Common myeloid progenitor, CD34-positive (primary cell): ENCODE results near the gene HTD2.

Experiments used
- CTCF ChIA-PET: fragments of 350-600 bp; sonication (Branson Sonifier 250); formaldehyde crosslinking; loops from one replicate; lab custom pipeline; 2021; ENCODE audit warnings: antibody characterized with exemption; lab: Charles Lee
- POLR2A ChIA-PET: fragments of 350-600 bp; sonication (Branson Sonifier 250); formaldehyde crosslinking; loops from one replicate; lab custom pipeline; 2021; ENCODE audit warnings: antibody characterized with exemption; lab: Charles Lee
- DNase-seq, 3 donors: peaks; one replicate each; pipeline versions ENCODE4 v3.0.0 to v3.0.0-alpha.2; 2013
- H3K27ac ChIP-seq, 2 experiments: 1 replicate in 1 of 2; 2 replicates in 1 of 2; pipeline ENCODE4 v1.7.0; 2013; ENCODE audit warnings: inconsistent platforms in 2 of 2, low read length in 2 of 2, mild to moderate bottlenecking in 2 of 2, low read depth in 1 of 2, moderate library complexity in 1 of 2; ENCODE audit not compliant: severe bottlenecking in 2 of 2, insufficient read depth in 1 of 2, poor library complexity in 1 of 2
- H3K27me3 ChIP-seq, 5 experiments: replicated peaks in 2 of 5; 1 replicate in 3 of 5; 2 replicates in 2 of 5; pipeline versions ENCODE4 v1.6.1 to v1.7.0; 2013; ENCODE audit warnings: low read length in 4 of 5, mild to moderate bottlenecking in 2 of 5, moderate library complexity in 2 of 5, inconsistent platforms in 1 of 5; ENCODE audit not compliant: insufficient read depth in 5 of 5, control insufficient read depth in 4 of 5
- H3K36me3 ChIP-seq, 4 experiments: 1 replicate in 2 of 4; 2 replicates in 2 of 4; pipeline versions ENCODE4 v1.6.1 to v1.7.0; 2013; ENCODE audit warnings: low read length in 3 of 4, control low read depth in 1 of 4, mild to moderate bottlenecking in 1 of 4; ENCODE audit not compliant: control insufficient read depth in 4 of 4, insufficient read depth in 4 of 4
- H3K4me1 ChIP-seq, 4 experiments: 1 replicate in 3 of 4; 2 replicates in 1 of 4; pipeline versions ENCODE4 v1.6.1 to v1.7.1; 2013; ENCODE audit warnings: low read length in 3 of 4, mild to moderate bottlenecking in 3 of 4, control low read depth in 1 of 4, inconsistent platforms in 1 of 4, moderate library complexity in 1 of 4; ENCODE audit not compliant: control insufficient read depth in 4 of 4, insufficient read depth in 4 of 4; ENCODE audit errors: control extremely low read depth in 1 of 4
- H3K4me3 ChIP-seq, 7 experiments: 1 replicate in 4 of 7; 2 replicates in 3 of 7; pipeline versions ENCODE4 v1.5.1 to v1.7.0; 2013; ENCODE audit warnings: mild to moderate bottlenecking in 7 of 7, low read length in 6 of 7, moderate library complexity in 6 of 7, inconsistent platforms in 2 of 7, low read depth in 2 of 7, control low read depth in 1 of 7; ENCODE audit not compliant: insufficient read depth in 4 of 7, control insufficient read depth in 1 of 7; ENCODE audit errors: extremely low read depth in 1 of 7
- H3K9me3 ChIP-seq, 5 experiments: 1 replicate in 4 of 5; 2 replicates in 1 of 5; pipeline versions ENCODE4 v1.6.1 to v1.7.1; 2013; ENCODE audit warnings: low read length in 4 of 5, mild to moderate bottlenecking in 2 of 5, inconsistent platforms in 1 of 5, low read depth in 1 of 5, moderate library complexity in 1 of 5; ENCODE audit not compliant: control insufficient read depth in 4 of 5, insufficient read depth in 2 of 5; ENCODE audit errors: control extremely low read depth in 1 of 5
- WGBS: methylation state at CpG from one replicate; pipeline ENCODE4 v1.1.5; 2013; ENCODE audit not compliant: insufficient coverage; 5-methylcytosine and 5-hydroxymethylcytosine counted together

The HTD2 gene

DNA sequence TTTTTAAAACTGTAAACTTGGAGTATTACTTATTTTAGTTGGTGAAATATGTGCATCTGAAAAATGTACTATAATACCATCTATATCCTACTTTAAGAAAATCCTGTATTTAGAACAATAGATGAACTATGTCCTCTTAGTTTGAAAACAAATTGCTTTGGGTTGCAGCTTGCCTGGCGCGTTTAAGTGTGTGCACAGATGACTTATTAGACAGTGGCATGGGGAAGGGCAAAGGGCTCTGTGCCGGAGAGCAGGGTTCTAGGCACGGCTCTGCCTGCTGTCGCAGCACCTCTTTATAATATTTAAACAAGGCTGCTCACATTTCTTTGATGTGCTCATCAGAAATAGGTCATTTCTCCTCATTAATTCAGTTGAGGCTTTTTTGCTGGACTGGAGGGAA, 36.4 kb downstream of the HTD2 start:
- CTCF ChIA-PET = interaction anchor here (1.3 to 1.9 kb wide), 2 partner anchors 9 to 73 kb away, joined by 3 to 5 read pairs; no protein-coding TSS in a partner anchor
- Histone ChIP-seq H3K4me3 (no peak overlapping the region), H3K9me3 (no peaks in the 10 kb centered on the region), H3K4me1 (peaks cover 0 to 24% (median 0%) of the 10 kb centered on the region in 4 experiments), H3K36me3 (peaks cover 4 to 47% (median 8%) of the 10 kb centered on the region in 4 experiments), H3K27ac (no peak overlapping the region), H3K27me3 (no peaks in the 10 kb centered on the region)
- POLR2A ChIA-PET = interaction anchor here (0.6 kb wide), 1 partner anchor 530 kb away, joined by 7 read pairs; no protein-coding TSS in a partner anchor
- no peak for DNase-seq
- 100% methylated on average over 3 of the region's 5 CpGs for WGBS

DNA sequence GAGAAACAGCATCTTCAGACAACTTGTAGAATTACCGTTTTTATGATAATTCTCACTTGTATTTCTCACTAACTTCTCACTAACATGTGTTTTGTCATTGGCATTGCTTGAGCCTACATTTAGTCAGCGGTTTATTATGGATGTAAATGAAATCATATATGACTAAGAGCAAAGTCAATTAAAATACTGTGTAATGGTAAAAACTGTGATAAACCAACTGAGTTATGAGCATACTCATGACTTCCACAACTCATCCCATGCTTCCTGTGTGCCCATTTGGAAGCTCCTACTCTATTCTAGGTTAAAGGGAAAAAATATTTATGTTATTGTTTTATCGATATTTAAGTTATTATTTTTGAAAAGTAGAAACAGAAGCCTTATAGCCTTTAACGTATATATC, 39.1 kb downstream of the HTD2 start:
- peaks cover 3 to 46% (median 6%) of the 10 kb centered on the region in 4 experiments for H3K36me3 ChIP-seq
- 100% methylated on average over 1 of the region's 4 CpGs for WGBS
- H3K4me1 ChIP-seq = peaks cover 9 to 49% (median 14%) of the 10 kb centered on the region in 4 experiments
- ChIA-PET POLR2A (interaction anchor here (0.6 kb wide), 1 partner anchor 64 kb away, joined by 6 read pairs; no protein-coding TSS in a partner anchor), CTCF (interaction anchor here (1.3 to 2.5 kb wide), 3 partner anchors 10 to 24 kb away, joined by 3 to 9 read pairs (median 7); no protein-coding TSS in a partner anchor)
- DNase-seq = no peak
- no peak overlapping the region for H3K4me3 ChIP-seq
- no peaks in the 10 kb centered on the region for H3K9me3 ChIP-seq
- no peak overlapping the region for H3K27ac ChIP-seq
- no peaks in the 10 kb centered on the region for H3K27me3 ChIP-seq

DNA sequence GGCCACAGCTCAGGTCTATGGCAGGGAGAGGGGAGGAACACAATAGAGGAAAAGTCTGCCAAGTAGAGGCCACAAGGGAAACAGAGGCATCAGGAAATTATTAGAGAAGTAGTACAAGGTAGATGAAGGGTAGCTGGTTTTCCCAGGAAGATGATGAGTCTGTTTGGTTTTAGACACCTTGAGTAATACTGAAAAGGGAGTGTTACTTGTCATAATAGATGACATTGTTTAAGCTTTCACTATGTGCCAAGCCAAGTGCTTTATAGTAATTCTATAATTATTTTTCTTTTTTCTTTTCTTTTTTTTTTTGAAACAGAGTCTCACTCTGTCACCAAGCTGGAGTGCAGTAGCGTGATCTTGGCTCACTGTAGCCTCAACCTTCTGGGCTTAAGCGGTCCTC, 40.0 kb downstream of the HTD2 start:
- Histone ChIP-seq H3K9me3 (no peaks in the 10 kb centered on the region), H3K4me3 (no peak overlapping the region), H3K36me3 (peaks cover 3 to 38% (median 5%) of the 10 kb centered on the region in 4 experiments), H3K27ac (no peak overlapping the region), H3K4me1 (peaks cover 15 to 49% (median 22%) of the 10 kb centered on the region in 4 experiments), H3K27me3 (no peaks in the 10 kb centered on the region)
- DNase-seq = no peak
- ChIA-PET POLR2A (no interaction called here), CTCF (interaction anchor here (1.0 to 2.5 kb wide), 4 partner anchors 11 to 188 kb away, joined by 3 to 7 read pairs (median 4); partner anchors contain the start of genes HTD2 and RPP14)
- WGBS = 96% methylated on average over 2 of the region's 2 CpGs

DNA sequence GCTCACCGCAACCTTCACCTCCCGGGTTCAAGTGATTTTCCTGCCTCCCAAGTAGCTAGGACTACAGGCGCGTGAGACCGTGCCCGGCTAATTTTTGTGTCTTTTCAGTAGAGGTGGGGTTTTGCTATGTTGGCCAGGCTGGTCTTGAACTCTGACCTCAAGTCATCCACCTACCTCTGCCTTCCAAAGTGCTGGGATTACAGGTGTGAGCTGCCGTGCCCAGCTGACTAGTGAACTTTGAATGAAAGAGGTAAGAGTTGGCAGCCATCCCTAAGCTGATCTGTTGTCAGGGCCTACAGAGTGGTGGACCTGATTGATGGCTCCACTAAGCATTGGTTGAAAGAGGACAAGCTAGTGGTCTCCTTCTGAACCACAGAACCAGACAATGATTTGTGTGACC, 41.7 kb downstream of the HTD2 start:
- Histone ChIP-seq H3K27me3 (no peaks in the 10 kb centered on the region), H3K4me3 (no peak overlapping the region), H3K4me1 (peaks cover 15 to 64% (median 32%) of the 10 kb centered on the region in 4 experiments), H3K9me3 (no peaks in the 10 kb centered on the region), H3K27ac (no peak overlapping the region), H3K36me3 (peaks cover under 1 to 28% (median 3%) of the 10 kb centered on the region in 4 experiments)
- POLR2A ChIA-PET = interaction anchor here (0.9 kb wide), 1 partner anchor 9 kb away, joined by 10 read pairs; no protein-coding TSS in a partner anchor
- CTCF ChIA-PET = interaction anchor here (1.1 to 2.5 kb wide), 4 partner anchors 11 to 61 kb away, joined by 3 to 7 read pairs (median 4); partner anchors contain the start of genes HTD2 and RPP14
- WGBS = 95% methylated on average over 4 of the region's 7 CpGs
- no peak for DNase-seq

DNA sequence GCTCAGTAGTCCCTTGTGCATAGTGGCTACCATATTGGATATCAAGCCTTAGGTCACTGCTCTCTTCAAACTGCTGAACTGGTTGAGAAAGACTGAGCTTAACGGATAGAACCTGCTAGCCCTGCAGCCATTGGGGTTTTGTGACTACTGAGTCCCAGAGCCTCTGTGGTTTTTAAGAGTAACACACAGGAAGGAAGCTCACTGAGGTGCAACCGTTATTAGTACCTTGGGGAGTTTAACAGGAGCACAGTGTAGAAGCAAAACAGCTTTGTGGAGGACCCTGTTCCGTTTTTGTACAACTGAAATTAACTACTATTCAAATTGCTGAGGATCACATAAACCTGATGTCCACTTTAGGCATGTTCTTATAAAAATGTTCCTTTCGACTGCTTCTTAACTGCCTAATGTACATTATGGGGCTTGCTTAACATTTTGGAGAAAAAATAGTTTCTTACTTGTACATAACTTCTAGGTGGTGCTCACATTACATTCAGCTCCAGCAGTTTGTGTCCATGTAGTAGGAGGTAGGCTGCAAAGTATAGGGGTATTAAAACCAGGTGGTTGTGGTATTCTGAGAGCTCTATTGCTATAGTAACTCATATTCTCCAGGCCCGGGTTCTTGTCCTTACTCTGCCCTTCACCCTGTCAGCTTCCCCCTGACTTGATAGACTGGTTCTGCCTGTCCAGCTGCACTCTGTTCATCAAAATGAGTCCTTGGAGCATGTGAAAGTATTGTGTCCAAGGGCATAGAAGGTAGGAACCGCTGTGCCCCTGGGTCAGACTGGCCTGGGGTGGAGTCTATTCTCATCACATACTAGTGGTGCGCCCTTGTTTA, 43.7 kb downstream of the HTD2 start:
- peak in 1 of 3 donors; percentile 29 for DNase-seq
- peaks cover 24 to 71% (median 50%) of the 10 kb centered on the region in 4 experiments for H3K4me1 ChIP-seq
- 40% methylated on average over 1 of the region's 7 CpGs for WGBS
- peak overlapping the region in 1 of 2 experiments; percentile 25 for H3K27ac ChIP-seq
- ChIA-PET POLR2A (interaction anchor here (0.6 to 1.1 kb wide), 3 partner anchors 15 to 17 kb away, joined by 3 to 6 read pairs (median 3); partner anchors contain the start of gene PXK), CTCF (interaction anchor here (0.8 to 5.6 kb wide), 17 partner anchors 9 to 277 kb away, joined by 3 to 37 read pairs (median 4); partner anchors contain the start of genes HTD2, KCTD6, PXK and RPP14)
- H3K4me3 ChIP-seq = peak overlapping the region in 2 of 7 experiments; percentile 5 to 33
- H3K9me3 ChIP-seq = no peaks in the 10 kb centered on the region
- peaks cover 0 to 10% (median 0%) of the 10 kb centered on the region in 4 experiments for H3K36me3 ChIP-seq
- no peaks in the 10 kb centered on the region for H3K27me3 ChIP-seq

DNA sequence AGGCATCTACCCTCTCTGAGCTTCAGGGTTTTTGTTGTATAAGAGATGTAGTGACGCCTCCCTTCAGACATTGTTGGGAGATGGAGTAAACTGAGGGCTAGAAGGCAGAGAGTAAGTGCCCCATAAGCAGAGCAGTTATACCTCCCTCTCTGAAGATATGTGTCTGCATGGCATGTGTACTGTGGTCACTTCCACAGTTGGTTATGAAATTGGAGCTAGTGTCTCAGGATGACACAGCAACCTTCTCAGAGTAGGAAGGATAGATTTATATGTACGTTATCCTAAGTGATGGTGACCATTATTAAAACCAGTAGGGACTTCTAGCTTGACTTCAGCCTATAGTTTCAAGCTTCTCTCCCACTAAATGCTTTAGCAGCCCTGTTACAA, 44.3 kb downstream of the HTD2 start:
- DNase-seq = peak in 2 of 3 donors; percentile 78 to 81
- no peaks in the 10 kb centered on the region for H3K9me3 ChIP-seq
- H3K4me1 ChIP-seq = peaks cover 30 to 77% (median 56%) of the 10 kb centered on the region in 4 experiments
- H3K27ac ChIP-seq = peak overlapping the region in 1 of 2 experiments; percentile 25
- CTCF ChIA-PET = interaction anchor here (0.7 to 5.6 kb wide), 15 partner anchors 9 to 276 kb away, joined by 3 to 37 read pairs (median 5); partner anchors contain the start of genes HTD2, KCTD6, PXK and RPP14
- no peaks in the 10 kb centered on the region for H3K27me3 ChIP-seq
- POLR2A ChIA-PET = interaction anchor here (0.6 to 1.1 kb wide), 3 partner anchors 14 to 17 kb away, joined by 3 to 6 read pairs (median 3); partner anchors contain the start of gene PXK
- WGBS = no CpG with 5 or more reads among the region's 2 CpGs
- H3K36me3 ChIP-seq = peaks cover 0 to 9% (median 0%) of the 10 kb centered on the region in 4 experiments
- peak overlapping the region in 2 of 7 experiments; percentile 5 to 33 for H3K4me3 ChIP-seq
